ENCODE results near the gene SUDS3.
"Not testable (repeated sequence)": the region's sequence is repeated elsewhere in the genome, so short reads cannot be mapped to it uniquely, and the experiment has no call there.

Gene SUDS3, protein sequence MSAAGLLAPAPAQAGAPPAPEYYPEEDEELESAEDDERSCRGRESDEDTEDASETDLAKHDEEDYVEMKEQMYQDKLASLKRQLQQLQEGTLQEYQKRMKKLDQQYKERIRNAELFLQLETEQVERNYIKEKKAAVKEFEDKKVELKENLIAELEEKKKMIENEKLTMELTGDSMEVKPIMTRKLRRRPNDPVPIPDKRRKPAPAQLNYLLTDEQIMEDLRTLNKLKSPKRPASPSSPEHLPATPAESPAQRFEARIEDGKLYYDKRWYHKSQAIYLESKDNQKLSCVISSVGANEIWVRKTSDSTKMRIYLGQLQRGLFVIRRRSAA

DNA sequence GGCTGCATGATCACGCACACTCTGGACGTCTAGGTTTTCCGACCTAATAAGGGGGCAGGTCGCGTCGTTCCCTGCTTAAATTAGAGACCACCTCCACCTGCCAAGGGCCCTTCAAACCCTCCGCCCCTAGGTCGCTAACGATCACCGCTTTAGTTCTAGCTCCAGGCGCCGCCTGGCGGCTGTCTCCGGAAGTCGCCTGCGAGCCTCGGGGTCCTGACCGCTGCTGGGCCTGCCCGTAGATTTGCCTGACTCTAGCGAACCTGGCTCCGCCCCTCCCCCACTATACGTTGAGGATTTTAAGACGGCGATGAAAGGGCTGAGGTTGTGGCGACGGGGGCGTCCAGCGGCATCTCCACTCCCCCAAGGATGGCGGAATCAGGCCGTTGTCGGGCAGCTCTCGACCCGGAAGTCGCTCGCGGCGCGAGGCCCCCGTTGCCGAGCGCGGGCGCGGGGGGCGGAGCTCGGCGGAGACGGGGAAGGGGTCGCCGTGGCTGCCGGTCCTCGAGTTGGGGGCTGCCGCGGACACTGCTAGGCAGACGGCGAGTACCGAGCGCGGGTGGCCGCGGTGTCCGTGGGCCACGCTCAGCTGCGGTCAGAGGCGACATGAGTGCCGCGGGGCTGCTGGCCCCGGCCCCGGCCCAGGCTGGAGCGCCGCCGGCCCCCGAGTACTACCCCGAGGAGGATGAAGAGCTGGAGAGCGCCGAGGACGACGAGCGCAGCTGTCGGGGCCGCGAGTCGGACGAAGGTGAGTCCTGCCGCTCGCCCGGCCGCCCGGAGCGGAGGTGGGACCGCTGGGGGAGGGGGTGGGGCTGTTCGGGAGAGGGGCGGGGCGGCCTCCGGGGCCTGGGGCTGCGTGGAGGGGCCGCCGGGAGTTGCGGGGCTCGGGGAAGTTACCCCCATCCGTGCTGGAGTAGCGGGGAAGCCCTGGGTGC is at the start of gene SUDS3:
SUDS3 (plus strand) TSS at position 467 of the 932 bp plus-strand sequence; CDS start at position 604, 137 bp downstream.
- peak; percentile 53 to 89 for DNase-seq

DNA sequence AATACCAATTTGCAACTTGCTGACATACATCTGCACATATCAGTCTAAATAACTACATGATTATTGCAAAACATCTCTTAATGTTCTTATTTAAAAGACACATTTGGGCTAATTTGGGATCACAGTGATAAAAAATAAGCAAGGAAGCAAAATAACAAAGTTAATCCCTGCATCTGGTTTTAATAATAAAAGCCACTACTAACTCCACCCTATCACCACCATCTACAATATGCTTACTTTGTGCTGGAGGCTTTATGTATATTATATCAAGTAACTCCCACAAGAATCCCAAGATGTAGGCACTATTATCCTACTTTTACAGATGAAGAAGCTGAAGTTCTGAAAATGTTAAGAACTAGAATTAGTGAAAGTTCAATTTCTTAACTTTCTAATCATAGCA is 49.4 kb upstream of the SUDS3 start:
- DNase-seq = no peak

DNA sequence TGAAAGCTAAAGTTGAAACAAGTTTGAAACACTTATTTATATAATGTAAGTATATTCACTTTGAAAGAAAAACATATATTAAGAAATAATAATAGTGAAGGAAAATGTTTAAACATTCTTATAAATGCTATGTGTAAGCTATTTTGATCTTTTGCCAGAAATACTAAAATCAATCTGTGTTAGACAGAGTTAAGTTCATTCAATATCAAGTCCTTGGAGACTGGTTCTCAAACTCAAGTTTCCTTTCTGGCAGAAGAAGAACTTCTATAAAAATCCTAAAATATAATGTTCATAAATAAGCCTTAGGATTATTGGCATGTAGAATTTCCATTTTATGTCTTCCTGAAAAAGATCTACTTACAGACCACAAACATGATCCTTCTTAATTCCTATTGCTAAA is 49.0 kb upstream of the SUDS3 start:
- DNase-seq = no peak

DNA sequence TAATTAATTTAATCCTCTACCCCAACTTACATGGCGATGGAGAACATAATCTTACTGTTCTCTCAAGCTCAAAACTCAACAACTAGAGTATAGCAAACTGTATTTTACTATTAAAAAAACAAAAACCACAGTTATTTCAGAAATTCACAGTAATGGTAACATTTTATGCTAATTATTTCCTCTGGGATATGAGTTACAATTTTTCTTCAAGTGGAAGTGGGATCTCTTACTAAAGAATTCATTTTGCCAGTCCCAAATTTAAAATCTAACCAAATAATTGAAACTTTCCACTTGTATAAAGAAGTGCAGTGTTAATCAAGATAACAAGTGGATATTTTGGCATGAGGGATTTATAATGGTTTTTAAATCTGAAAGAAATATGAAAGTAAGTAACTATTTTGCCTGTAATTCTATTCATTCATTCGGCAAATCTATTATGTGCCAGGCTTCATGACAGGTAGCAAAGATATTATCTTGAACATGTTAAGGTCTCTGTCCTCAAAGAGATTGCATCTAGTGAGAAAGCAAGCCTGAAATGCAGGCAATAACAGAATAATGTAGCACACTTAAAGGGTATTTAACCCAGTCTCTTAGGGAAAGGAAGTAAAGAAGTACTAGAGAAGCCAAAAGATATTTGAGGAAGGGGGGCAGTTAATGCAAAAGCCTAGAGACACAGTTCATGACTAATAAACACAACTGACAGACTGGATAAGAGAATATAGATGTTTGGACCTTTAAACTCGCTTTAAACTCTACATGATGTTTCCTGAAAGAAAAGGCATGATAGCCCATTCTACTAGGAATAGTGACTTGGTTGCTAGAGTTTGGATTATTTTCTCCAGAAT is 47.6 kb upstream of the SUDS3 start:
- DNase-seq = no peak

DNA sequence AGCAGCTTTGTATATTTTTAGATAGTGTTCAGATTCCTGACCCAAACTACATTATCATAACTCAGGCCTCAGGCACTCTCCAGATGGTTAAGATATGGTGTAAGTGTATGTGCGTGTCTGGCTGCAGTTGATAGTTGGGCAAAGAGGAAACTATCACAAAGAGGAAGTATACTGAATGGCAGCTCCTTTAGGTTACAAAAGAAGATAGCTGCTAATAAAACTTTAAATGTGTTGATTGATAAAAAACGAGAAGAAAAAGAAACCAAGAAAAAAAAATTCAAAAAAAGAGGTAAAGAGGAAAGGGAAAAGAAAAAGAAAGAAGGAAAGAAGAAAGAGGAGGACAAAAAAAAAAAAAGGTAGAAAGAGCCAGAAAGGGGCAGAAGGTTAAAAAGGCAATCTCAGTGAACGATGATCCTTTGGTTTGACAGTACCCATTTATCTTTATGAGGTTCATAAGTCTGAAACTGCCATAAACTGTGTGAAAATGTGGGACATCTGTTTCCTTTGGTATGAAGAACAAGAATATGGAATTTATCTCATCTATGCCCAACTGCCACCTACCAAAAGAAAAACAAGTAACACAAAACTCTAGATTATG is 45.8 kb upstream of the SUDS3 start:
- DNase-seq = no peak

DNA sequence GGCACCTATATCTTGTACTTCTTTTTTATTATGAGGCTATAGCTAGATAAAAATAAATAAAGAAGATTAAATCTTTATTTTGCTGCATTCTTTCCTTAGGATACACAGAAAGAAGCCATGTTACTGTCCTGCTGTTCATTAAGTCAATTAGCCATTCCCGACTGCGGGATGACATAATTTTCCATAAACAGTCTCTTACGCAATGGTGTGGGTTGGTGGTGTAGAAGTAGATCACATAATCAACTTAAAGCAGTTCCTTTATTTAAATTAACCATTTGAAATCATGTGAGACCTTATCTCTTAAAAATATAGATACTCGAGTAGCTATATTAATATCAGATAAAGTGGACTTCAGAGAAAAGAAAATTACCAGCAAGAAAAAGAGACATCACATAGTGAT is 43.8 kb upstream of the SUDS3 start:
- DNase-seq = no peak

DNA sequence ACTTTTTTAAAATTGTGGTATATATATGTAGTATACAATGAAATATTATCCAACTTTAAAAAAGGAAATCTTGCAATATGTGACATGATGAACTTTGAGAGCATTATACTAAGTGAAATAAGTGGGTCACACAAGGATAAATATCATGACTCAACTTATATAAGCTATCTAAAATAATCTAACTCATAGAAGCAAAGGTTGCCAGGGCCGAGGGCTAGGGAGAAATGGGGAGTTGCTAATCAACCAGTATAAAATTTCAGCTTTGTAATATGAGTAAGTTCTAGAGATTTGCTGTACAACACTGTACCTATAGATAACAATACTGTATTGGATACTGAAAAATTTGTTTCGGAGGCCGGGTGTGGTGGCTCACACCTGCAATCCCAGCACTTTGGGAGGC is 42.1 kb upstream of the SUDS3 start:
- DNase-seq = no peak

DNA sequence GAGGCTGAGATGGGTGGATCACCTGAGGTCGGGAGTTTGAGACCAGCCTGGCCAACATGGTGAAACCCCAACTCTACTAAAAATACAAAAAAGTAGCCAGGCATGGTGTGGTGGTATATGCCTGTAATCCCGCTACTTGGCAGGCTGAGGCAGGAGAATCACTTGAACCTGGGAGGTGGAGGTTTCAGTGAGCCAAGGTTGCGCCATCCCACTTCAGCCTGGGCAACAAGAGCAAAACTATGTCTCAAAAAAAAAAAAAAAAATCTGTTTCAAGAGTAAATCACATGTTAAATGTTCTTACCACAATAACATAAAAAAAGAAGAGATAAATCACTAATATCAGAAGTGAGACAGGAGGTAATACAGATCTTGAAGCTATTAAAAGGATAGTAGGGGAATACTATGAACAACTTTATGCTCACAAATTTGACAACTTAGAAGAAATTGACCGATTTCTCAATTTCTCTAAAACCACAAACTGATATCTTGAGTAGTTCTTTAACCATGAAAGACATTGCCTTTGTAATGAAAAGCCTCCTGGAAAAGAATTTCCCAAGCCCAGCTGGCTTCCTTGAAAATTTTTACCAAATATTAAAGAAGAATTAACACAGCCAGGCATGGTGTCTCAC is 41.3 kb upstream of the SUDS3 start:
- DNase-seq = no peak

DNA sequence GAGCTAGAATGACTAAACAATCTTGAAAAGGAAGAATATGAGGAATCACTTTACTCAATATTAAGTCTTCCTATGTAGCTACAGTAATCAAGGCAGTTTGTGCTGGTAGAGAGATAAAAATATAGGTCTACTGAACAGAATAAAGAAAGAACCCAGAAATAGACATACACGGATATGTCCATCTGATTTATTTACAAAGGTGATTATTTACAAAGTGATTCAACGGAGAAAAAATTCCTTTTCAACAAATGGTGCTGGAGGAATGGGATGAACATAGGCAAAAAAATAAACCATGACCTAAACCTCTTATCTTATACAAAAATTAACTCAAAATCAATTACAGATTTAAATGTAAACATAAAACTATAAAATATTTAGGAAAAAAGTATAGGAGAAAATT is 40.2 kb upstream of the SUDS3 start:
- DNase-seq = no peak

DNA sequence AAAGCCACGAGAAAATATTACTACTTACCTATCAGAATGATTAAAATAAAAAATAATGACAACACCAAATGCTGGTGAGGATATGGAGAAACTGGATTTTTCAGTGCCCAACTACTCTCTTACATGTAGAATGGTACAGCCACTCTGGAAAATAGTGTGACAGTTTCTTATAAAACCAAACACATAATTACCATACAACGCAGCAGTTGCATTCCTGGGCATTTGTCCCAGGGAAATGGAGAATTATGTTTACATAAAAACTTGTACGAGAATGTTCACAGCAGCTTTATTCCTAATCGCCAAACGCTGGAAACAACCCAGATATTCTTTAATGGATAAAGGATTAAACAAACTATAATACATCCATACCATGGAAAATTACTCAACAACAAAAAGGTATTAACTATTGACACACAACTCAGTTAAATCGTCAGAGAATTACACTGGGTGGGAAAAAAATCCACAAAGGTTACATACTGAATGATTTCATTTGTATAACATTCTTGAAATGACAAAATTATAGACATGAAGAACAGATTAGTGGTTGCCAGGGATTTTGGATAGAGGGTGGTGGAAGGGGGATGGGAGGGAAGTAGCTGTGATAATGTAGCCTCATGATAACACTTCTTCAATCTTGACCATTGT is 39.0 kb upstream of the SUDS3 start:
- no peak for DNase-seq

DNA sequence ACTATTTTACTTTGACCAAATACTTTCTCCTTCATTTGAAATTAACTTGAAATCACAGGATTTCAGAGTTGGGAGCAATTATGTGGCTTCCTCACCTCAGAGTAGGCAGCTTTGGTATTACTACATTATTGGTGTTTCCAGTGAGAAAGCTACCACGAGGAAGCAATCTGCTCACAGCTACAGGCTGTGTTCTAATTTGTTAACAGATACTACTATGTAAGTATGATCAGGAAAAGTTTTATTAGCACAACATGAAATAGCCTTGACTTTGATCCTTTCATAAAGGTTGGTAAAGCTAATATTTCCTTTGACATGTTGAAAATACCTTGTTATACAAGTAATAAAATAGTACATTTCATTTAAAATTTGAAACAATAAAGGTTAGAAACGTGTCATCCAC is 34.3 kb upstream of the SUDS3 start:
- DNase-seq = no peak

DNA sequence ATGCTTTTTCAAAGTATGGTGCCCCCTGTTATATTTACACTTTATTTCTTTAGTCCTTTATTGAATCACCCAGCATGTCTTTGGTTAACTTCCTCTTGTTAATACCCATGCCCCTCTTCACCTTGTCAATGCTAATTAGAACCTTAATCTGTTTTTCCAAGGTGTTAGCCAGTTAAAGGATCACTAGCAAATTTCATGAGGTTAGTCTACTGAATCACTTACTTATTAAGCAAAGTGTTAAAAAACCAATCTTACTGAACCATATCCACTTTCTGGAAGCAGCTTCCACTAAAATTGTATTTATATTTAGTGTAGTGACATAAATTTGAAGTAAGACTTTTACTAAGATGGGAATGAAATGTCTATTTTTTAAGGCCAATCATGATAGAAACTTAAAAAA is 31.5 kb upstream of the SUDS3 start:
- no peak for DNase-seq

DNA sequence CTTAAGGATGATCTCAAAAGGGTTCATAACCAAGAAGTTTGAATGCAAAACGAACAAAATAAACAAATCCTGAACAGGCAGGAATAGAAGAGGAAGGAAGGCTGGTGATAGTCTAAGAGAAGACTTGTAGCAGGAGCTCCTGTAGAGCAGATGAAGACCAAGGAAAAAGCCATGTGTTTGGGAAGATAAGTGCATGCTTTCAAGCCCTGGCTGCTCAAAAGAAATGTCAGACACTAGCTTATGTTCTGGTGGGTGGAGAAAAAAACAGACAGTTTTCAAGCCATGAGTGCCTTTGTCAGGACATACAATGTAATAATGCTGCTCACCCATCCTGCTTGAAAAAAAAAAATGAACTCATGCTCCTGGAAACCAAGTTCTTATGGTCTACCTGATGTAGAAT is 31.0 kb upstream of the SUDS3 start:
- no peak for DNase-seq

DNA sequence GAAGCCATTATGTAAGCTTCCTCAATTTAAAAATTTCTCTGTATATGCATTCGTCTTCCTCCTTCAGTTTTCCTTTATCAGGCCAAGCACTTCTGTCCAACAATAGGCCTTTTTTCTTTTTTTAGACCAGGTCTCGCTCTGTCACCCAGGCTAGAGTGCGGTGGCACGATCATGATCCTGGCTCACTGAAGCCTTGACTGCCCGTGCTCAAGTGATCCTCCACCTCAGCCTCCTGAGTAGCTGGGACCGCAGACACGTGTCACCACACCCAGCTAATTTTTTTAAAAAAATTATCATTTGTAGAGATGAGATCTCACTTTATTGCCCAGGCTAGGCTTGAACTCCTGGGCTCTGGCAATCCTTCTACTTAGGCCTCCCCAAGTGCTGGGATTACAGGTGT is 29.5 kb upstream of the SUDS3 start:
- DNase-seq = no peak

DNA sequence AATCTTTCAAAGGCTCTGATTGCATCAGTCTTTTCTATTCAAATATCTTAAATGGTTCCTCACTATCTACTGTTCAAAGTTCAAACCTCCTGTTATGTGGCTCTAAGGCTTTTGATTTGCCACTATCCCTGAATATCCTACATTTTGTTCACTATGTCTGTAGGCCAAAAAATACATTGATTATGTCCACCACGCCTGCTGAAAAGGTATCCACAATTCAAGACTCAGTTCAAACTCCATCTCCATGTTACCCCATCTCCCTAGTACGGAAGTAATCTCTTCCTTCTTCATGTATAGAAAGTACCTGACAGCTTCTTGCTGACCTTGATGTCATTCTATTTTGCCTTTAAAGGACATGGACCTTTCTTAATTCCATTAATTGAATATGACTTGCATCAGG is 28.4 kb upstream of the SUDS3 start:
- DNase-seq = no peak

DNA sequence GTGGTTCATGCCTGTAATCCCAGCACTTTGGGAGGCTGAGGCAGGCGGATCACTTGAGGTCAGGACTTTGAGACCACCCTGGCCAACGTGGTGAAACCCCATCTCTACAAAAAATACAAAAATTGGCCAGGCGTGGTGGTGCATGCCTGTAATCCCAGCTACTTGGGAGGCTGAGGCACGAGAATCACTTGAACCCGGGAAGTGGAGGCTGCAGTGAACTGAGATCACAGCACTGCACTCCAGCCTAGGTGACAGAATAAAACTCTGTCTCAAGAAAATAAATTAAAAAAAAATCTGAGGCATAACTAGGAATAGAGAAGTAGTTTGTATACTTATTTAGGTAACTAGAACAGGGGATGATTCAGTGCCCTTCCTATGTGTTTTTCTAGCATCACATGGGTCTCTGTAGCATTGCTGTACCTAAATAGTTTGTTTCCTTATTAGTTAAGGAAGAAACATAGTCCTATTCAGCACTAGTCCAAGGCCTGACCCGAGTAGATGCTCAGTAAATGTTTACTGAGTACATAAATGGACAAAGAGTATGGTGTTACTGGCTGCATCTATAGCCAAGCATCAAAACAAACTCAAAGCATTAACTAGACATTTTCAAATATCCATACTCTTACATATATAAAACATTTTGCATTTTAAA is 25.3 kb upstream of the SUDS3 start:
- DNase-seq = no peak

DNA sequence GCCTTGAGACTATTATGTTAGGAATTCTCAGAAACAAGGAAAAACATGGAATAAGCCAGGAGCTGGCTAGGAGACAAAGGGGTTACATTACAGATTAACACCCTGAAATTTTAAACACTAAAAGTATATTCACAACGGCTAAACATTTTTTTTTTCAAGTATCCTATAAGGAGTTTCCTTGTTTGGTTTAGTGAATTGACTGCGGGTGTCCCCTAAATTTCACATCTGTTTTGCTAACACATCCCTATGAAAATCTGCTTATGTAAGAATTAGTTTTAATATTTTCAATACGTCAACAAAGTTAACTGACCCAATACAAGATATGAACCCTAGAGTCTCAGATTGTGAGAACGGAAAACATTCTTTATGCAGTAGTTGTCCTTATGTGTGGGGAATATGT is 22.6 kb upstream of the SUDS3 start:
- no peak for DNase-seq

DNA sequence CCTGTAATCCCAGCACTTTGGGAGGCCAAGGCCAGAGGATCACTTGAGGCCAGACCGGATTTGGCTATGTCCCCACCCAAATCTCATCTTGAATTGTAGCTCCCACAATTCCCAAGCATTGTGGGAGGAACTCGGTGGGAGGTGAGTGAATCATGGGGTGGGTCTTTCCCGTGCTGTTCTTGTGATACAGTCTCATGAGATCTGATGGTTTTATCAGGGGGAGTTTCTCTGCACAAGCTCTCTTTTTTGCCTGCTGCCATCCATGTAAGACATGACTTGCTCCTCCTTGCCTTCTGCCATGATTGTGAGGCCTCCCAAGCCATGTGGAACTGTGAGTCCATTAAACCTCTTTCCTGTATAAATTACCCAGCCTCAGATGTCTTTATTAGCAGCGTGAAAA is 21.9 kb upstream of the SUDS3 start:
- DNase-seq = not testable (repeated sequence)

DNA sequence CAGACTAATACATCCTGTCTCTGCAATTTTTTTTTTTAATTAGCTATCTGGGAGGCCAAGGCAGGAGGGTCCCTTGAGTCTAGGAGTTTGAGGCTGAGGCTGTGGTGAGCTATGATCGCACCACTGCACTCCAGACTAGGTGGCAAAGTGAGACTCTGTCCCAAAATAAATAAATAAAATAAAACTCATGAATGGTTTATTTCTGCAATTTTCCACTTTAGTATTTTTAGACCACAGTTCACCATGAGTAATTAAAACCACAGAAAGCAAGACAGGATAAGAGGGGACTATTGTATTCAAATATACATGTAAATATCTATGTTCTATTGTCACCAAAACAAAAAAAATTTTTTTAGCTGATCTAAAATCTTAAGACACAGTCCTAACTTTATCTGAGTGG is 21.5 kb upstream of the SUDS3 start:
- no peak for DNase-seq

DNA sequence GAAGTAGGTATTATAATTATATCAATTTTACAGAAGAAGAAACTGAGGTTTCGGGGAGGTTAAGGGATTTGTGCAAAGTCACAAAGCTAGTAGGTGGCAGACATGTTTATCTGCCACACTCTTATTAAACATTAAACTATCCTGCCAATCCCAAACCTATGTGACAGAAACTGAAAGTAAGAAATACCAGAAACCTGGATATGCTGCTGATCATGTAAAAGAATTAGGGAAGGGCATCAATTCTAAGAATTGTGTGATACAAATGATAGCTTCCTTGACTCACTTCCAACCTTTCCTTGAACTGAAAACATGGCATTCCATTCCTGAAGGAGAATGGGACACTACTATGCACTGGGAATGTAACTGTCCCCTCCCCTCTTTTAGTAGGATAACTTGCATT is 20.5 kb upstream of the SUDS3 start:
- no peak for DNase-seq

DNA sequence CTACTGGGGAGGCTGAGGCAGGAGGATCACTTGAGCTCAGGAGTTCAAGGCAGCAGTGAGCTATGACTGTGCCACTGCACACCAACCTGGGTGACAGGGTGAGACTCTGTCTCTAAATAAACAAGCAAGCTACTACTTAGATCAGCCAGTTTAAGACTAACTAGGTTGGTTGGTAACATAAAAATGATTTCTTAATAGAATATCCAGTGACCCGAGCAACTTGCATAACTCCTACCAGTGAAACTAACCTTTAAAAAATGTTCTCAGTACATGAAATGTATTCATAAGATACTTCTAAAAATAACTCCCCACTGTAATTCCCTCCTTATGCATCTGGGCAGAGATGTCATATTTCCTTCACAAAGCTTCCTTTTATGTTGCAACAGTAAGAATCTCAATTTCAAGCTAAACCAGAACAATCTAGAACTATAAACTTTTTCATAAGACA is 19.5 kb upstream of the SUDS3 start:
- DNase-seq = no peak

Data from NCI-H446 (cell line).